ENCODE results near the gene ZFHX3. TPM values are rescaled to one million over a fixed set of nuclear protein-coding genes. Genes with fewer than 3 reads are reported as not detected.

Gene ZFHX3
- total and polyA plus RNA-seq, 9 of the 15 experiments (the other 6 are each of a cell fraction or from before 2014, with no cell fraction given): 0.01 to 0.23 (median 0.06) TPM; not detected in 4

DNA sequence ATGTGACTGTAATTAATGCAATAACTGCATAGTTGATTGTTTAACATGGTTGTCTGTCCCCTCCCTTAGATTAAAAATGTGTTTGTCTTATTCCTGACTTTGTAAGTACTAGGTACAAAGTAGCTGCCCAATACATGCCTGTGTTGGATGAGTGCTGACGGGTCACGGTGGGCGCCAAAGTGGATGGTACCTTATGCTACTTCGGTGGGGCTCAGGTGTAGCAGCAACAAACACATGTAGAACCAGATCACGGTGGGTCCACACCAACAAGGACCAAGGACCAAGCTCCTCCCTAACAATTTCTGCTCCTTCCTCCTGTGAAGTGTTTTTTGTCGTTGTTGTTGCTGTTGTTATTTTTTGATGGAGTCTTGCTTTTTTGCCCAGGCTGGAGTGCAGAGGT lies 46.4 kb upstream of the ZFHX3 start (continued):
- no peak for TF ChIP-seq CHD7 (IDR thresholded peaks at IDR 0.05; ENCODE audit: low read depth, low read length)
- no peak for TF ChIP-seq BMI1 (IDR thresholded peaks at IDR 0.05; ENCODE audit: low read length)
- no peak for TF ChIP-seq MYNN (IDR thresholded peaks at IDR 0.05)
- TF ChIP-seq MYNN (CRISPR knock-in tag; IDR thresholded peaks at IDR 0.05): no peak
- no peak for TF ChIP-seq TBP (optimal IDR thresholded peaks at IDR 0.05; ENCODE audit: low read depth, low read length)

Measured in K562 (cell line).